Gastroesophageal sphincter (tissue), 4 donors: Measurements from ENCODE around the gene CTPS2. TPM values are rescaled to one million over a fixed set of nuclear protein-coding genes. Genes with fewer than 3 reads are reported as not detected.

Experiments
- ATAC-seq: fragments of 150-250 bp; one replicate; pipeline ENCODE4 v1.9.1; 2016; ENCODE audit warnings: mild to moderate bottlenecking, moderate library complexity
- H3K27ac ChIP-seq, 4 donors: fragments of 200-600 bp; sonication (generic) in 3 of 4; 1 replicate in 3 of 4; 2 replicates in 1 of 4; pipeline ENCODE4 v1.5.1; 2016 to 2019
- H3K27me3 ChIP-seq: fragments of 200-600 bp; sonication (generic); one replicate; pipeline ENCODE4 v1.5.1; 2019
- H3K36me3 ChIP-seq, 2 donors: fragments of 200-600 bp; sonication (generic); one replicate each; pipeline ENCODE4 v1.5.1; 2019; ENCODE audit warnings: control low read depth in 1 of 2
- H3K4me1 ChIP-seq, 3 donors: fragments of 200-600 bp; sonication (generic); 1 replicate in 2 of 3; 2 replicates in 1 of 3; pipeline ENCODE4 v1.5.1; 2016 to 2019; ENCODE audit warnings: control low read depth in 2 of 3
- H3K4me3 ChIP-seq, 2 donors: fragments of 200-600 bp; sonication (generic); one replicate each; pipeline ENCODE4 v1.5.1; 2019; ENCODE audit warnings: mild to moderate bottlenecking in 1 of 2, moderate library complexity in 1 of 2
- H3K9me3 ChIP-seq, 3 donors: fragments of 200-600 bp; sonication (generic); one replicate each; pipeline ENCODE4 v1.5.1; 2017 to 2019; ENCODE audit warnings: control low read depth in 2 of 3
- EP300 ChIP-seq: sonication (generic); formaldehyde crosslinking; IDR thresholded peaks from one replicate; pipeline ENCODE4 v1.6.1; 2017; ENCODE audit warnings: antibody characterized with exemption, mild to moderate bottlenecking
- POLR2A ChIP-seq, 2 donors: fragments of 450-650 bp; IDR thresholded peaks; one replicate each; pipeline ENCODE4 v1.6.1; 2017; ENCODE audit warnings: antibody characterized with exemption in 2 of 2, mild to moderate bottlenecking in 2 of 2, moderate library complexity in 1 of 2
- POLR2AphosphoS5 ChIP-seq: sonication (generic); formaldehyde crosslinking; IDR thresholded peaks from one replicate; pipeline ENCODE4 v1.6.1; 2017; ENCODE audit warnings: antibody characterized with exemption
- WGBS, 2 donors: methylation state at CpG; one replicate each; pipeline ENCODE4 v1.1.5; 2018; ENCODE audit warnings: low coverage in 1 of 2; 5-methylcytosine and 5-hydroxymethylcytosine counted together
- total RNA-seq, 4 donors: library from RNA; depleted of rRNA; stranded (reverse); fragments of >200 nt; gene quantifications; one replicate each; pipeline ENCODE4 v1.1.0, GENCODE V29; 2016
- TF ChIP-seq, protein P1 (sequence below), 4 experiments: fragments of 200-600 bp in 2 of 4; fragments of 450-650 bp in 2 of 4; sonication (generic) in 1 of 4; IDR thresholded peaks; one replicate each; pipeline ENCODE4 v1.5.1; 2017 to 2019; ENCODE audit warnings: antibody characterized with exemption in 4 of 4, mild to moderate bottlenecking in 2 of 4, moderate library complexity in 2 of 4

The CTPS2 gene
- total RNA-seq, 4 donors from 2014 or later = 12.1 to 20.5 (median 14.0) TPM

DNA sequence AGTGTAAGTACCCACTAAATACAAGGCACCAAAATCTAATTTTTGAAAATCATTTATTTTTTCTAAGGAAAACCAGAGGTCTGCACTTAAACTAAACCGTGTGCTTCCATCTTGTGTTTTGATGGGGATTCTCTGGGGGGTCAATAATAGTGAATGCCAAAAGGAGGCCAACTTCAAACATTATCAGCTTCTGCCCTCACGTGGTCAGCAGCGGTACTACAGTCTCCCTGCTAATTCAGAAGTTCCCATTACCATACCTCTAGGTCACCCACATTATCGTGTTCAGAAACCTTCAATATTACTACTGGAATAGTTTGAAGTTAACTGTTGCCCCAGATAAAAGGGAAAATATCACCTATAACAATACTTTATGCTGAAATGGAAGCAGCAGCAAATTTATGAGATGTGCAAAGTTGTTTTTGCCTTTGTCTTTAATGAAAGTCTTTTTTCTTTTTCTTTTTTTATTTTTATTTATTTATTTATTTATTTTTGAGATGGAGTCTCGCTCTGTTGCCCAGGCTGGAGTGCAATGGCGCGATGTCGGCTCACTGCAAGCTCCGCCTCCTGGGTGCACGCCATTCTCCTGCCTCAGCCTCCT lies 17.3 kb downstream of the CTPS2 start:
- 5 to 58% methylated on average over 4 to 9 of the region's 10 CpGs for WGBS, 2 donors
- peak; percentile 55 for ATAC-seq
- no peak overlapping the region for H3K4me3 ChIP-seq
- no peaks in the 10 kb centered on the region for H3K9me3 ChIP-seq
- TF ChIP-seq, protein P1, sequence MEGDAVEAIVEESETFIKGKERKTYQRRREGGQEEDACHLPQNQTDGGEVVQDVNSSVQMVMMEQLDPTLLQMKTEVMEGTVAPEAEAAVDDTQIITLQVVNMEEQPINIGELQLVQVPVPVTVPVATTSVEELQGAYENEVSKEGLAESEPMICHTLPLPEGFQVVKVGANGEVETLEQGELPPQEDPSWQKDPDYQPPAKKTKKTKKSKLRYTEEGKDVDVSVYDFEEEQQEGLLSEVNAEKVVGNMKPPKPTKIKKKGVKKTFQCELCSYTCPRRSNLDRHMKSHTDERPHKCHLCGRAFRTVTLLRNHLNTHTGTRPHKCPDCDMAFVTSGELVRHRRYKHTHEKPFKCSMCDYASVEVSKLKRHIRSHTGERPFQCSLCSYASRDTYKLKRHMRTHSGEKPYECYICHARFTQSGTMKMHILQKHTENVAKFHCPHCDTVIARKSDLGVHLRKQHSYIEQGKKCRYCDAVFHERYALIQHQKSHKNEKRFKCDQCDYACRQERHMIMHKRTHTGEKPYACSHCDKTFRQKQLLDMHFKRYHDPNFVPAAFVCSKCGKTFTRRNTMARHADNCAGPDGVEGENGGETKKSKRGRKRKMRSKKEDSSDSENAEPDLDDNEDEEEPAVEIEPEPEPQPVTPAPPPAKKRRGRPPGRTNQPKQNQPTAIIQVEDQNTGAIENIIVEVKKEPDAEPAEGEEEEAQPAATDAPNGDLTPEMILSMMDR (IDR thresholded peaks at IDR 0.05) = peak; percentile 65 to 87 (median 75)
- TF ChIP-seq EP300 = no peak
- H3K36me3 ChIP-seq = peaks cover 0 to 54% of the 10 kb centered on the region in 2 donors
- H3K27ac ChIP-seq = no peak overlapping the region
- H3K4me1 ChIP-seq = no peaks in the 10 kb centered on the region
- H3K27me3 ChIP-seq = no peaks in the 10 kb centered on the region

DNA sequence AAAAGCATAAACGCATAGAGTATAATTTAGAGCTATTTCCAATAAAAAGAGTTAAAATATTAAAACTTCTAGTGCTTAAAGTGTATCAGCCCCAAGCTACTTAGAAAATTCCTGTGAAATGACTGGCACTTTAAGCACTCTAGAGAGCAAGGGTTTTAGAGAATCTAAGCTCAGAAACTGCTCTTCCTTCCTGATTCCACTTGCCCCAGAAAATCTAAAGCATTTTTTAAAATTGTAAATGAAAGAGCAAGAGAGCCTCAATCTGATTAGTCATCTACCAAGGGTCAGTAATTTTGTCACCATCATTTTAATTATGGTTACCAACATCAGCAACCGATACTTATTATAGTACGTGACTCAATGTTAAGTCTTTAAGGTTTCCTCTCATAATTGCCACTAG lies 25.0 kb downstream of the CTPS2 start:
- no peak for ATAC-seq
- TF ChIP-seq POLR2AphosphoS5 (no peak), EP300 (no peak), POLR2A (IDR thresholded peaks at IDR 0.05) (no peak)
- TF ChIP-seq, protein P1 (IDR thresholded peaks at IDR 0.05) = no peak
- no peak overlapping the region for H3K4me3 ChIP-seq
- no peaks in the 10 kb centered on the region for H3K27me3 ChIP-seq
- WGBS, 2 donors = 89 to 94% methylated on average over 2 to 3 of the region's 3 CpGs
- peaks cover 0 to 79% of the 10 kb centered on the region in 2 donors for H3K36me3 ChIP-seq
- H3K4me1 ChIP-seq = no peaks in the 10 kb centered on the region
- no peaks in the 10 kb centered on the region for H3K9me3 ChIP-seq
- H3K27ac ChIP-seq = no peak overlapping the region

DNA sequence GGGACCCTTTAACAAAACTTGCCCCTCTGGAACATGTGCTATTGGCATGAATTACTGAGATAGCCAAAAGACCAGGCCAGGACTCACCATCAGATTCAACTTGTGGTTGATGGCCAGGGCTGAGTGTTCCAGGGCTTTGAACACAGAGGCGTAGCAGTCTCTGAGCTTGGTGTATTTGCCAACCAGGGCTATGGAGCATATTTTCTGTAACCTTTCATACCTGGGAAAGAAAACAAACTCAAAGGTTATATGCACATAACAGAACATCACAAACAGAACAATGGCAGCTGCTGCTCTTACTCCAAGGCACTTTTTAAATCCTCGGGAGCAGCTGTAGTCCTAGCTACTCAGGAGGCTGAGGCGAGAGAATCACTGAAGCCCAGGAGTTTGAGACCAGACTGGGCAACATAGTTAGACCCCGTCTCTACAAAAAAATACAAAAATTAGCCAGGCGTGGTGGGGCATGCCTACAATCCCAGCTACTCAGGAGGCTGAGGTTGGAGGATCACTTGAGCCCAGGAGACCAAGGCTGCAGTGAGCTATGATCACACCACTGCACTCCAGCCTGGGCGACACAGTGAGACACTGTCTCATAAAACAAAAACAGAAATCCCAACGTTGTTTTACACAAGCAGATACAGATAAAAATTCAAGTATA lies 29.3 kb downstream of the CTPS2 start:
- TF ChIP-seq POLR2A (IDR thresholded peaks at IDR 0.05) = no peak
- TF ChIP-seq, protein P1 (IDR thresholded peaks at IDR 0.05) = no peak
- TF ChIP-seq POLR2AphosphoS5 = no peak
- TF ChIP-seq EP300 = no peak
- H3K9me3 ChIP-seq = no peaks in the 10 kb centered on the region
- 86 to 100% methylated on average over 2 to 4 of the region's 7 CpGs for WGBS, 2 donors
- no peaks in the 10 kb centered on the region for H3K4me1 ChIP-seq
- no peak overlapping the region for H3K27ac ChIP-seq
- peaks cover 0 to 87% of the 10 kb centered on the region in 2 donors for H3K36me3 ChIP-seq
- H3K4me3 ChIP-seq = no peak overlapping the region
- H3K27me3 ChIP-seq = no peaks in the 10 kb centered on the region
- ATAC-seq = no peak

DNA sequence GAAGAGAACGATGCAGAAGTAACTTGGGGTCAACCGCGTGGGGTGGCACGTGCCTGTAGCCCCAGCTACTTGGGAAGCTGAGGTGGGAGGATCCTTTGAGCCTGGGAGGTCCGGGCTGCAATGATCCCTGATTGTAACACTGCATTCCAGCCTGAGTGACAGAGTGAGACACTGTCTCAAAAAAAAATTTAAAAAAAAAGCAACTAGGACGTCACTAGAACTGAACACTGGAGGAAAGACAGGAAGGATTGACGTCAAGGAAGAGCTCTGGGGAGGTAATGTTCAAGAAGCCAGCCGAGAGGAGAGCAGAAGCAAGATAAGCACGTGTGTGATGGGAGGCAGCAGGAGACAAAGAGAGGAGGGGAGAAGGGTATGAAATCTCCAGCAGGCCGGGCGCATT lies 33.8 kb downstream of the CTPS2 start:
- ATAC-seq = no peak
- Histone ChIP-seq H3K4me1 (no peaks in the 10 kb centered on the region), H3K27me3 (no peaks in the 10 kb centered on the region), H3K27ac (no peak overlapping the region), H3K9me3 (no peaks in the 10 kb centered on the region), H3K36me3 (peaks cover 0 to 76% of the 10 kb centered on the region in 2 donors), H3K4me3 (no peak overlapping the region)
- TF ChIP-seq, protein P1 (IDR thresholded peaks at IDR 0.05) = no peak
- no peak for TF ChIP-seq POLR2A (IDR thresholded peaks at IDR 0.05)
- TF ChIP-seq POLR2AphosphoS5 = no peak
- TF ChIP-seq EP300 = no peak
- 48 to 67% methylated on average over 5 to 6 of the region's 11 CpGs for WGBS, 2 donors

DNA sequence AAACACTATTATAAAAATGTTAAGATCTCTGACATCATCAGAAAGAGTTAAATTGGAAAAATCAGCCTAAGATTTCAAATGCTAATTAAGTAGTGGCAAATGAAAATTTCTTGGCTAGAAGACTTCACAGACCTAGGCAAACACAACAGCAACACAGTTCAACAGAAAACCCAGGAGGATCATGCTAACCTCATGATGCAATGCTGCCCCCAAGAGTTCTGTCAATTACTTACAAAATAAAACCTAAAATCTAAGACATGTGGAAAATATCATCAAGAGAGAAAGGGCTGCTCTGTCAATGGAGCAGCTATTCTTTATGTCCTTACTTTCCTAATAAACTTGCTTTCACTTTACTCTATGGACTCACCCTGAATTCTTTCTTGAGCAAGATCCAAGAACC lies 41.5 kb downstream of the CTPS2 start:
- Histone ChIP-seq H3K4me3 (no peak overlapping the region), H3K27me3 (no peaks in the 10 kb centered on the region), H3K4me1 (no peaks in the 10 kb centered on the region), H3K9me3 (no peaks in the 10 kb centered on the region), H3K27ac (no peak overlapping the region), H3K36me3 (peaks cover 0 to 36% of the 10 kb centered on the region in 2 donors)
- no peak for ATAC-seq
- TF ChIP-seq POLR2AphosphoS5 (no peak), EP300 (no peak)
- TF ChIP-seq, protein P1 (IDR thresholded peaks at IDR 0.05) = peak in 2 of 4 experiments; percentile 30 to 38
